Endometrial microvascular endothelial cells (primary cell): ENCODE data around the gene SLITRK4. TPM values are rescaled to one million over a fixed set of nuclear protein-coding genes. Genes with fewer than 3 reads are reported as not detected.

Experiments used
- in situ Hi-C: cut with HindIII; loops from 2 replicates; pipeline ENCODE4 v1.10.0; 2017; ENCODE audit warnings: low sequenced_read_pairs, low pct_unique_long_range_greater_than_20kb; ENCODE audit errors: inconsistent ontology term
- total RNA-seq: library from RNA; depleted of rRNA; stranded (reverse); fragments of >200 nt; gene quantifications from one replicate; pipeline ENCODE4 v1.2.3, GENCODE V29; 2015; ENCODE audit errors: inconsistent ontology term

Gene SLITRK4
- total RNA-seq, 1 donor from 2014 or later = 3.1 TPM

DNA sequence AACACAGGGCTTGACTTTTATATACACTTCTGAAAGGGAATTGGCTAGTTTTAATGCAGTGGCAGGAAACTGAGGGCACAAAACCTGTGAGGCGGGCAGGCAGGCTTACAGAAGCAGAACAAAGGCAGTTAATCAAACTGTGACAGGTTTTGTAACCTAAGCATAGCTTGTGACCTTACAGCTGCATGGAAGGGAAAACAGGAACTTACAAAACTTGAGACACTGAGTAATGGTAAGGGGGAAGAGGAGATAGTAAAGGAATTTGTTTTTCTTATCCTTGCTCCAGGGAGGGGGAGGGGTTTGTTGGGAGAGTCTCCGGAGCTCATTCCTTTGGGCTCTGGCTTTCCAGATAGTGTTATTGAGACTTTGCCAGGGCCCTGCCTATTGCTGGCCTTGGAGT lies 55.6 kb downstream of the SLITRK4 start:
- in situ Hi-C loops = no loop called here

Other genes with a start within 250 kb of the SLITRK4 start
- not detected for gene SPANXN3, start 118.6 kb downstream of the SLITRK4 start, total RNA-seq
- not detected for gene SPANXN2, start 84.7 kb upstream of the SLITRK4 start, total RNA-seq
- not detected for gene UBE2NL, start 248.0 kb upstream of the SLITRK4 start, total RNA-seq